NCI-H2107 (cell line): ENCODE data around the gene AANAT.

ENCODE experiments used
- DNase-seq: peaks from one replicate; lab custom pipeline; 2025; lab: John Stamatoyannopoulos, UW

The AANAT gene

GRCh38 chr17:76490112-76490710 lies 22.8 kb downstream of the AANAT start:
- DNase-seq: no peak

GRCh38 chr17:76491271-76492122 lies 24.1 kb downstream of the AANAT start:
- no peak for DNase-seq

- peak; percentile 70 for DNase-seq
These were observed 25.0 kb downstream of the AANAT start for GRCh38 chr17:76492123-76492988.

GRCh38 chr17:76492989-76493501 lies 25.6 kb downstream of the AANAT start:
- DNase-seq: no peak

- DNase-seq: no peak
These were observed 26.2 kb downstream of the AANAT start for GRCh38 chr17:76493505-76494167.

GRCh38 chr17:76495663-76496400 lies 28.4 kb downstream of the AANAT start:
- no peak for DNase-seq

- DNase-seq: no peak
These were observed 29.1 kb downstream of the AANAT start for GRCh38 chr17:76496464-76496863.

- DNase-seq: no peak
These were observed 30.2 kb downstream of the AANAT start for GRCh38 chr17:76497699-76497978.

- DNase-seq: peak; percentile 65
These were observed 30.8 kb downstream of the AANAT start for GRCh38 chr17:76497979-76498875.

- DNase-seq: no peak
These were observed 31.5 kb downstream of the AANAT start for GRCh38 chr17:76498876-76499251.

- DNase-seq: no peak
These were observed 31.9 kb downstream of the AANAT start for GRCh38 chr17:76499267-76499667.

GRCh38 chr17:76500074-76500746 lies 32.8 kb downstream of the AANAT start:
- no peak for DNase-seq

GRCh38 chr17:76500747-76501017 lies 33.3 kb downstream of the AANAT start:
- no peak for DNase-seq

- DNase-seq: peak; percentile 58
These were observed 33.8 kb downstream of the AANAT start, which contains the start of gene RHBDF2 for GRCh38 chr17:76501018-76501826. RHBDF2 (minus strand) TSS chr17:76501423; CDS start chr17:76481524, 19,899 bp downstream.

- no peak for DNase-seq
These were observed 34.5 kb downstream of the AANAT start for GRCh38 chr17:76501827-76502307.

- no peak for DNase-seq
These were observed 35.2 kb downstream of the AANAT start for GRCh38 chr17:76502341-76503211.

GRCh38 chr17:76504117-76504516 lies 36.7 kb downstream of the AANAT start:
- no peak for DNase-seq
